H1 (cell line): ENCODE data around the gene SLC9A5. TPM values are rescaled to one million over a fixed set of nuclear protein-coding genes. Genes with fewer than 3 reads are reported as not detected.

Source experiments
- CTCF ChIA-PET: fragments of 300-600 bp; sonication (Branson Sonifier 250); formaldehyde crosslinking; loops from one replicate; lab custom pipeline; 2021; ENCODE audit not compliant: partially characterized antibody; lab: Charles Lee
- POLR2A ChIA-PET: fragments of 300-600 bp; sonication (Branson Sonifier 250); formaldehyde crosslinking; loops from one replicate; lab custom pipeline; 2021; ENCODE audit warnings: inconsistent platforms; ENCODE audit not compliant: partially characterized antibody; lab: Charles Lee
- DNase-seq, 2 experiments: peaks; one replicate each; pipeline versions ENCODE4 v3.0.0 to v3.0.0-alpha.2; 2010 to 2022; ENCODE audit warnings: low spot score in 2 of 2, low read depth in 1 of 2, mixed read lengths in 1 of 2
- FAIRE-seq: peaks from 2 replicates; lab custom pipeline; 2011; peaks lifted over from hg19 to GRCh38; lab: Jason Lieb, UNC
- H2AFZ ChIP-seq: 2 replicates; pipeline ENCODE4 v1.8.1; 2012; ENCODE audit warnings: low read length, inconsistent platforms
- H2AK5ac ChIP-seq: 2 replicates; pipeline ENCODE4 v1.6.1; 2013; ENCODE audit warnings: low read depth, low read length
- H2BK120ac ChIP-seq: replicated peaks from 2 replicates; pipeline ENCODE3; 2013; ENCODE audit warnings: low read depth, low read length, inconsistent platforms
- H2BK12ac ChIP-seq: 2 replicates; pipeline ENCODE4 v1.6.1; 2013; ENCODE audit warnings: low read depth, low read length
- H2BK15ac ChIP-seq: 2 replicates; pipeline ENCODE4 v1.6.1; 2013; ENCODE audit warnings: low read length
- H2BK20ac ChIP-seq: 2 replicates; pipeline ENCODE4 v1.6.1; 2013; ENCODE audit warnings: low read length
- H2BK5ac ChIP-seq: 2 replicates; pipeline ENCODE4 v1.6.1; 2013; ENCODE audit warnings: low read depth, low read length
- H3K14ac ChIP-seq: 2 replicates; pipeline ENCODE4 v1.6.1; 2013; ENCODE audit warnings: inconsistent platforms; ENCODE audit not compliant: insufficient read length
- H3K18ac ChIP-seq: 2 replicates; pipeline ENCODE4 v1.6.1; 2013; ENCODE audit warnings: low read length; ENCODE audit errors: extremely low read depth
- H3K23ac ChIP-seq: 2 replicates; pipeline ENCODE4 v1.6.1; 2013; ENCODE audit warnings: inconsistent platforms; ENCODE audit not compliant: insufficient read length
- H3K23me2 ChIP-seq: 2 replicates; pipeline ENCODE4 v1.6.1; 2013; ENCODE audit warnings: low read depth, low read length
- H3K27ac ChIP-seq: 2 replicates; pipeline ENCODE4 v1.6.1; 2011; ENCODE audit warnings: low read depth, low read length, inconsistent platforms
- H3K27me3 ChIP-seq, 4 experiments: replicated peaks in 1 of 4; 1 replicate in 1 of 4; 2 replicates in 3 of 4; pipeline versions ENCODE4 v1.6.1 to v1.8.1; 2011 to 2013; ENCODE audit warnings: low read length in 3 of 4, mild to moderate bottlenecking in 3 of 4, inconsistent platforms in 2 of 4, mixed read lengths in 2 of 4, moderate library complexity in 1 of 4; ENCODE audit not compliant: control insufficient read depth in 3 of 4, insufficient read depth in 3 of 4; ENCODE audit errors: extremely low read depth in 1 of 4
- H3K36me3 ChIP-seq, 4 experiments: 2 replicates each; pipeline versions ENCODE4 v1.6.1 to v1.8.1; 2011 to 2013; ENCODE audit warnings: mild to moderate bottlenecking in 4 of 4, low read length in 3 of 4, moderate library complexity in 2 of 4, control low read depth in 1 of 4, inconsistent platforms in 1 of 4; ENCODE audit not compliant: insufficient read depth in 4 of 4, control insufficient read depth in 2 of 4
- H3K4ac ChIP-seq: replicated peaks from 2 replicates; pipeline ENCODE3; 2013; ENCODE audit warnings: low read length, low read depth, mixed read lengths, inconsistent platforms; ENCODE audit not compliant: insufficient read length
- H3K4me1 ChIP-seq, 4 experiments: replicated peaks in 1 of 4; 1 replicate in 1 of 4; 2 replicates in 3 of 4; pipeline versions ENCODE4 v1.6.1 to v1.8.1; 2011 to 2013; ENCODE audit warnings: low read length in 3 of 4, inconsistent platforms in 2 of 4, mixed read lengths in 1 of 4; ENCODE audit not compliant: insufficient read depth in 4 of 4, control insufficient read depth in 3 of 4
- H3K4me2 ChIP-seq, 2 experiments: 2 replicates each; pipeline versions ENCODE4 v1.6.1 to v1.8.1; 2011 to 2013; ENCODE audit warnings: low read depth in 2 of 2, low read length in 2 of 2, control low read depth in 1 of 2, inconsistent platforms in 1 of 2, mild to moderate bottlenecking in 1 of 2; ENCODE audit not compliant: insufficient read depth in 1 of 2
- H3K4me3 ChIP-seq, 4 experiments: fragments of 200-600, 300-600 bp in 1 of 4; sonication (generic), shearing (Covaris generic), sonication (Bioruptor Twin) in 1 of 4; 2 replicates each; pipeline versions ENCODE4 v1.5.1 to v1.8.1; 2011 to 2016; ENCODE audit warnings: low read length in 4 of 4, low read depth in 3 of 4, control low read depth in 2 of 4, inconsistent platforms in 2 of 4, mild to moderate bottlenecking in 2 of 4, mixed read lengths in 1 of 4, moderate library complexity in 1 of 4; ENCODE audit not compliant: insufficient read depth in 2 of 4; ENCODE audit errors: extremely low read depth in 1 of 4
- H3K56ac ChIP-seq: replicated peaks from 2 replicates; pipeline ENCODE3; 2013; ENCODE audit warnings: low read depth, mild to moderate bottlenecking, mixed read lengths, low read length, inconsistent platforms; ENCODE audit not compliant: insufficient read length
- H3K79me1 ChIP-seq: 2 replicates; pipeline ENCODE4 v1.6.1; 2013; ENCODE audit warnings: low read depth, low read length, control low read depth
- H3K79me2 ChIP-seq, 2 experiments: 2 replicates each; pipeline versions ENCODE4 v1.6.1 to v1.8.1; 2012 to 2013; ENCODE audit warnings: low read length in 2 of 2, mild to moderate bottlenecking in 2 of 2, inconsistent platforms in 1 of 2; ENCODE audit not compliant: insufficient read depth in 2 of 2, control insufficient read depth in 1 of 2
- H3K9ac ChIP-seq, 4 experiments: replicated peaks in 1 of 4; 1 replicate in 1 of 4; 2 replicates in 3 of 4; pipeline versions ENCODE4 v1.6.1 to v1.8.1; 2011 to 2013; ENCODE audit warnings: low read depth in 3 of 4, low read length in 3 of 4, control low read depth in 2 of 4, mild to moderate bottlenecking in 2 of 4, moderate library complexity in 2 of 4, inconsistent platforms in 1 of 4; ENCODE audit errors: extremely low read depth in 1 of 4
- H3K9me3 ChIP-seq, 2 experiments: 2 replicates each; pipeline versions ENCODE4 v1.6.1 to v1.8.1; 2012 to 2013; ENCODE audit warnings: mild to moderate bottlenecking in 2 of 2, moderate library complexity in 2 of 2, control low read depth in 1 of 2, inconsistent platforms in 1 of 2, low read depth in 1 of 2, low read length in 1 of 2, mixed read lengths in 1 of 2; ENCODE audit not compliant: insufficient read depth in 2 of 2
- H4K20me1 ChIP-seq, 2 experiments: replicated peaks in 1 of 2; 2 replicates each; pipeline versions ENCODE3 to v1.8.1; 2011 to 2013; ENCODE audit warnings: inconsistent platforms in 2 of 2, low read length in 2 of 2, mild to moderate bottlenecking in 1 of 2; ENCODE audit not compliant: insufficient read depth in 2 of 2, control insufficient read depth in 1 of 2
- H4K5ac ChIP-seq: 2 replicates; pipeline ENCODE4 v1.6.1; 2013; ENCODE audit warnings: low read length, low read depth, mixed read lengths, inconsistent platforms; ENCODE audit not compliant: insufficient read length
- H4K8ac ChIP-seq: 2 replicates; pipeline ENCODE4 v1.8.0; 2013; ENCODE audit warnings: mild to moderate bottlenecking, moderate library complexity, low read length, inconsistent platforms; ENCODE audit not compliant: insufficient read depth; ENCODE audit errors: extremely low read depth
- H4K91ac ChIP-seq: replicated peaks from 2 replicates; pipeline ENCODE3; 2013; ENCODE audit warnings: low read length, mixed read lengths, inconsistent platforms; ENCODE audit not compliant: insufficient read length
- E2F6 ChIP-seq: IDR thresholded peaks from 2 replicates; pipeline ENCODE4 v1.6.1; 2012; ENCODE audit warnings: inconsistent platforms
- EZH2 ChIP-seq: fragments of 200-600 bp; sonication (generic); IDR thresholded peaks from 2 replicates; pipeline ENCODE4 v1.7.1; 2012; ENCODE audit warnings: low read depth, mild to moderate bottlenecking, moderate library complexity, low read length, inconsistent platforms; ENCODE audit not compliant: severe bottlenecking
- JUN ChIP-seq: IDR thresholded peaks from 2 replicates; pipeline ENCODE4 v1.6.1; 2011; ENCODE audit warnings: low read depth, mild to moderate bottlenecking, improper control_type of control experiment, low read length
- KDM5A ChIP-seq: fragments of 200-600 bp; IDR thresholded peaks from 2 replicates; pipeline ENCODE4 v1.7.1; 2012; ENCODE audit warnings: mild to moderate bottlenecking, low read length, inconsistent platforms, mixed read lengths
- MAX ChIP-seq: IDR thresholded peaks from 2 replicates; pipeline ENCODE4 v1.6.1; 2012; ENCODE audit warnings: inconsistent platforms
- POU5F1 ChIP-seq: IDR thresholded peaks from 2 replicates; pipeline ENCODE4 v1.6.1; 2011; ENCODE audit warnings: low read depth, mild to moderate bottlenecking, low read length, moderate library complexity
- RBBP5 ChIP-seq: IDR thresholded peaks from 2 replicates; pipeline ENCODE4 v1.7.1; 2012; ENCODE audit warnings: low read depth, mild to moderate bottlenecking, inconsistent platforms, low read length, moderate library complexity, borderline replicate concordance
- RFX5 ChIP-seq: IDR thresholded peaks from 2 replicates; pipeline ENCODE4 v1.6.1; 2011; ENCODE audit warnings: low read depth, low read length, improper control_type of control experiment, borderline replicate concordance
- SAP30 ChIP-seq: fragments of 300-600 bp; sonication (generic); IDR thresholded peaks from 2 replicates; pipeline ENCODE4 v1.7.1; 2012; ENCODE audit warnings: low read length, moderate library complexity, mild to moderate bottlenecking, inconsistent platforms; ENCODE audit not compliant: insufficient read depth, insufficient replicate concordance
- SP2 ChIP-seq: IDR thresholded peaks from 2 replicates; pipeline ENCODE4 v1.6.1; 2012; ENCODE audit warnings: mild to moderate bottlenecking, low read length, inconsistent platforms
- SRF ChIP-seq: IDR thresholded peaks from 2 replicates; pipeline ENCODE4 v1.6.1; 2011; ENCODE audit warnings: mild to moderate bottlenecking, low read depth, low read length, moderate library complexity
- WGBS, 2 experiments: shearing (Covaris generic) in 1 of 2; methylation state at CpG; one replicate each; pipeline versions ENCODE4 v1.1.6 to v1.1.7; 2013 to 2015; ENCODE audit warnings: low lambda C conversion rate in 2 of 2, mixed read lengths in 2 of 2, inconsistent platforms in 1 of 2, low coverage in 1 of 2, missing lambda C conversion rate in 1 of 2; ENCODE audit not compliant: insufficient replicate concordance in 2 of 2, insufficient coverage in 1 of 2, insufficient read length in 1 of 2; ENCODE audit errors: extremely low coverage in 1 of 2, missing lambda C conversion rate in 1 of 2; 5-methylcytosine and 5-hydroxymethylcytosine counted together
- polyA plus RNA-seq, 7 experiments: library from polyadenylated mRNA; depleted of rRNA in 3 of 7; stranded (reverse) in 5 of 7; unstranded in 2 of 7; fragments of >200 nt in 5 of 7; fragments of 200-250 nt in 2 of 7; gene quantifications; 1 replicate in 5 of 7; 2 replicates in 1 of 7; 4 replicates in 1 of 7; pipeline versions ENCODE4 v1.2.1 to v1.2.3, GENCODE V29; 2011 to 2013; ENCODE audit warnings: missing spikeins in 2 of 7, mixed read lengths in 2 of 7
- total RNA-seq: library from RNA; stranded (reverse); fragmentation: NEBNext Ultra II Directional; extraction: Animal tissue kit (Norgen Biotek cat#: 25700); gene quantifications from 2 replicates; pipeline ENCODE4 v1.2.1, GENCODE V29; 2021

The SLC9A5 gene
- total and polyA plus RNA-seq, 2 of the 8 experiments (the other 6 are each of a cell fraction or from before 2014, with no cell fraction given): 7.9 to 8.6 TPM

- WGBS, 2 experiments: 94% methylated on average over 4 of the region's 4 CpGs; no CpG with 5 or more reads in 1 of the 2 experiments
- TF ChIP-seq KDM5A: no peak
- TF ChIP-seq SRF: no peak
- no peak for TF ChIP-seq EZH2
- no peak for TF ChIP-seq E2F6
- no peak for TF ChIP-seq RFX5
- no peak for TF ChIP-seq RBBP5
- TF ChIP-seq JUN: no peak
- TF ChIP-seq MAX: no peak
- no peak for TF ChIP-seq POU5F1
- no peak for TF ChIP-seq SAP30
- no peak for TF ChIP-seq SP2
Measured at GRCh38 chr16:67242138-67242730, 6.5 kb upstream of the SLC9A5 start.

More at GRCh38 chr16:67242138-67242730, 6.5 kb upstream of the SLC9A5 start:
- no peak overlapping the region for H2BK15ac ChIP-seq
- ChIA-PET CTCF (interaction anchor here (0.5 to 1.6 kb wide), 6 partner anchors 14 to 146 kb away, joined by 3 to 6 read pairs (median 4); no protein-coding TSS in a partner anchor), POLR2A (interaction anchor here (1.0 to 1.7 kb wide), 2 partner anchors 10 to 14 kb away, joined by 3 to 5 read pairs; no protein-coding TSS in a partner anchor)
- peaks cover 1% of the 10 kb centered on the region; the same call in 1 of the 2 replicates for H3K23me2 ChIP-seq
- no peak overlapping the region for H3K4me3 ChIP-seq
- no peak overlapping the region for H2BK20ac ChIP-seq
- H3K23ac ChIP-seq: no peak overlapping the region
- H4K91ac ChIP-seq: no peak overlapping the region
- 0 out of 2 replicates have a peak overlapping the region, but pooled peaks have one; percentile 16 for H2BK5ac ChIP-seq
- peaks cover 18% of the 10 kb centered on the region for H3K79me1 ChIP-seq
- H3K36me3 ChIP-seq: peaks cover under 1 to 10% (median 5%) of the 10 kb centered on the region in 4 experiments; a peak in 3 of 8 replicates
- H2BK12ac ChIP-seq: 0 out of 2 replicates have a peak overlapping the region, but pooled peaks have one; percentile 94
- H3K18ac ChIP-seq: no peak overlapping the region; the same call in 1 of the 2 replicates
- H4K8ac ChIP-seq: no peak overlapping the region
- no peak overlapping the region for H3K27ac ChIP-seq
- H2AK5ac ChIP-seq: 0 out of 2 replicates have a peak overlapping the region, but pooled peaks have one; percentile 33
- no peak overlapping the region for H2BK120ac ChIP-seq
- H3K79me2 ChIP-seq: peaks cover 0 to 21% of the 10 kb centered on the region in 2 experiments; a peak in 2 of 4 replicates
- H4K5ac ChIP-seq: no peak overlapping the region
- FAIRE-seq: no peak
- no peaks in the 10 kb centered on the region for H3K27me3 ChIP-seq
- no peak for DNase-seq
- H4K20me1 ChIP-seq: peaks cover 0 to 2% of the 10 kb centered on the region in 2 experiments
- no peak overlapping the region for H3K56ac ChIP-seq
- H3K9me3 ChIP-seq: no peaks in the 10 kb centered on the region
- H3K4ac ChIP-seq: no peak overlapping the region
- H3K4me1 ChIP-seq: peaks cover 12 to 23% (median 14%) of the 10 kb centered on the region in 4 experiments
- no peak overlapping the region for H3K9ac ChIP-seq
- no peak overlapping the region for H2AFZ ChIP-seq
- H3K4me2 ChIP-seq: no peak overlapping the region; a peak in 1 of 4 replicates
- no peak overlapping the region for H3K14ac ChIP-seq
